Heart right ventricle (tissue), 16 donors: ENCODE measurements around the gene MAF. TPM values are rescaled to one million over a fixed set of nuclear protein-coding genes. Genes with fewer than 3 reads are reported as not detected.

Experiments
- ATAC-seq, 8 donors: fragments of 200-7000 bp; cut with Tn5 transposase; one replicate each; pipeline ENCODE4 v1.9.1; 2020; ENCODE audit warnings: mild to moderate bottlenecking in 8 of 8, moderate library complexity in 8 of 8, moderate number of reproducible peaks in 1 of 8
- DNase-seq, 2 donors: peaks; one replicate each; pipeline ENCODE4 v3.0.0-alpha.2; 2020
- H3K27ac ChIP-seq, 10 donors: fragments of 200-600 bp; sonication (generic) in 2 of 10; one replicate each; pipeline versions ENCODE4 v1.5.0 to v1.8.0; 2020 to 2022; ENCODE audit warnings: mild to moderate bottlenecking in 3 of 10
- H3K27me3 ChIP-seq, 7 donors: fragments of 200-600 bp; one replicate each; pipeline ENCODE4 v1.8.0; 2021 to 2022; ENCODE audit warnings: mild to moderate bottlenecking in 2 of 7
- H3K36me3 ChIP-seq, 9 donors: fragments of 200-600 bp; sonication (generic) in 1 of 9; one replicate each; pipeline versions ENCODE4 v1.5.0 to v1.8.0; 2020 to 2022; ENCODE audit warnings: mild to moderate bottlenecking in 2 of 9
- H3K4me1 ChIP-seq, 9 donors: fragments of 200-600 bp; sonication (generic) in 1 of 9; one replicate each; pipeline versions ENCODE4 v1.5.0 to v1.8.0; 2020 to 2022; ENCODE audit warnings: mild to moderate bottlenecking in 4 of 9
- H3K4me3 ChIP-seq, 10 donors: fragments of 200-600 bp; sonication (generic) in 2 of 10; one replicate each; pipeline versions ENCODE4 v1.5.0 to v1.8.0; 2020 to 2022; ENCODE audit warnings: mild to moderate bottlenecking in 7 of 10, moderate library complexity in 2 of 10
- H3K9me3 ChIP-seq, 11 donors: fragments of 200-600 bp in 10 of 11; sonication (generic) in 2 of 11; one replicate each; pipeline versions ENCODE4 v1.5.0 to v1.8.0; 2013 to 2022; ENCODE audit warnings: mild to moderate bottlenecking in 2 of 11, control low read depth in 1 of 11, moderate library complexity in 1 of 11
- CTCF ChIP-seq, 9 donors: fragments of 200-600 bp; sonication (generic) in 2 of 9; IDR thresholded peaks; one replicate each; pipeline versions ENCODE4 v1.5.0 to v1.8.0; 2021 to 2022; ENCODE audit warnings: antibody characterized with exemption in 9 of 9, mild to moderate bottlenecking in 5 of 9, moderate library complexity in 1 of 9
- WGBS, 2 donors: extraction: QIAGEN DNeasy Blood & Tissue Kit; methylation state at CpG; one replicate each; pipeline ENCODE4 v1.1.7; 2013; ENCODE audit warnings: inconsistent platforms in 1 of 2; 5-methylcytosine and 5-hydroxymethylcytosine counted together
- intact Hi-C, 10 donors: fragments of 100-400 bp; cut with DNase I; formaldehyde crosslinking; loops; one replicate each; pipeline versions ENCODE4 v1.11.1 to v1.14.2; 2022
- polyA plus RNA-seq, 2 donors: library from polyadenylated mRNA; stranded (reverse); fragments of 200-250 nt; gene quantifications; one replicate each; pipeline ENCODE4 v1.2.3, GENCODE V29; 2013
- total RNA-seq, 10 donors: library from RNA; stranded (reverse); fragmentation: NEBNext Ultra II Directional in 3 of 10; extraction: Animal tissue kit (Norgen Biotek cat#: 25700) in 3 of 10; gene quantifications; one replicate each; pipeline versions ENCODE4 v1.2.1 to v1.2.4, GENCODE V29; 2021 to 2023
- donor health status: Arrhythmogenic right ventricular cardiomyopathy.
- donor health status: ischemic (EF 13 %, LVEDD 7.1; RV severe dilation, severe dysfunction).
- donor health status: healthy with polysubstance abuse.
- donor health status: DM: no; HTN: yes; CAD: no.
- donor health status: DM: no; HTN: no; CAD: no.
- donor health status: ischemic (EF 25% LVEDD 6.9; RV normal size, moderate dysfunction).
- donor health status: ischemic (EF 25% LVEDD 5.7; RV mildly dilated, moderate dysfunction).
- donor health status: healthy.
- donor health status: DM: yes; HTN: yes; CAD: no.
- donor health status: Ischemic cardiomyopathy.
- donor health status: ischemic (EF 35%, LVEDD 5.7; RV mildly dilated, moderate dysfunction).
- donor health status: nonischemic (EF 11% LVEDD 7.7; RV severe dilation, severe dysfunction).
- donor health status: DM: yes; HTN: yes; CAD: no.
- donor health status: PGD.
- donor health status: ischemic (EF 29% LVEDD 5.4; RV normal size, mild dysfunction).
- donor health status: nonischemic (EF 23%, LVEDD 6.1; RV moderate dilation, normal function).

Gene MAF
- total and polyA plus RNA-seq, 12 donors, result 2.8 to 40.3 (median 7.7) TPM

GRCh38 chr16:79598063-79598347 lies 2.5 kb downstream of the MAF start:
- 52 to 58% methylated on average over 3 of the region's 3 CpGs for WGBS, 2 donors
- Histone ChIP-seq H3K9me3 (no peaks in the 10 kb centered on the region), H3K4me3 (peak overlapping the region; percentile 26 to 69 (median 64)), H3K4me1 (peaks cover 0 to 46% (median 10%) of the 10 kb centered on the region in 9 donors), H3K36me3 (peaks cover 0 to 15% (median 0%) of the 10 kb centered on the region in 9 donors), H3K27me3 (peaks cover 0 to 5% (median 0%) of the 10 kb centered on the region in 7 donors), H3K27ac (peak overlapping the region in 9 of 10 donors; percentile 36 to 89 (median 66))
- ATAC-seq (no peak), DNase-seq (no peak)
- no peak for TF ChIP-seq CTCF (IDR thresholded peaks at IDR 0.05)
- intact Hi-C loops, result loop anchor here in 3 of 10 donors (10.0 kb wide), 4 partner anchors 143 to 1473 kb away; no protein-coding TSS in a partner anchor

GRCh38 chr16:79597277-79598062 lies 3.1 kb downstream of the MAF start:
- Histone ChIP-seq H3K4me3 (peak overlapping the region; percentile 26 to 69 (median 64)), H3K9me3 (no peaks in the 10 kb centered on the region), H3K4me1 (peaks cover 0 to 46% (median 10%) of the 10 kb centered on the region in 9 donors), H3K27ac (peak overlapping the region in 9 of 10 donors; percentile 33 to 89 (median 55)), H3K27me3 (peaks cover 0 to 5% (median 0%) of the 10 kb centered on the region in 7 donors), H3K36me3 (peaks cover 0 to 15% (median 0%) of the 10 kb centered on the region in 9 donors)
- WGBS, 2 donors, result 62 to 69% methylated on average over 5 of the region's 5 CpGs
- DNase-seq (no peak), ATAC-seq (no peak)
- intact Hi-C loops, result loop anchor here in 3 of 10 donors (10.0 kb wide), 4 partner anchors 143 to 1473 kb away; no protein-coding TSS in a partner anchor
- TF ChIP-seq CTCF (IDR thresholded peaks at IDR 0.05), result no peak

GRCh38 chr16:79595931-79596450 lies 4.5 kb downstream of the MAF start:
- ATAC-seq, result no peak
- peaks cover 0 to 47% (median 6%) of the 10 kb centered on the region in 9 donors for H3K4me1 ChIP-seq
- intact Hi-C loops, result loop anchor here in 3 of 10 donors (10.0 kb wide), 4 partner anchors 141 to 1471 kb away; no protein-coding TSS in a partner anchor
- DNase-seq, result no peak
- H3K9me3 ChIP-seq, result no peaks in the 10 kb centered on the region
- WGBS, 2 donors, result 74 to 76% methylated on average over 7 of the region's 7 CpGs
- peak overlapping the region in 9 of 10 donors; percentile 27 to 89 (median 61) for H3K27ac ChIP-seq
- no peak for TF ChIP-seq CTCF (IDR thresholded peaks at IDR 0.05)
- H3K36me3 ChIP-seq, result peaks cover 0 to 15% (median 0%) of the 10 kb centered on the region in 9 donors
- peaks cover 0 to 5% (median 0%) of the 10 kb centered on the region in 7 donors for H3K27me3 ChIP-seq
- peak overlapping the region; percentile 12 to 69 (median 64) for H3K4me3 ChIP-seq

GRCh38 chr16:79595231-79595641 lies 5.3 kb downstream of the MAF start:
- 47 to 57% methylated on average over 5 of the region's 5 CpGs for WGBS, 2 donors
- TF ChIP-seq CTCF (IDR thresholded peaks at IDR 0.05), result no peak
- no peak for ATAC-seq

More at GRCh38 chr16:79595231-79595641, 5.3 kb downstream of the MAF start:
- Histone ChIP-seq H3K27me3 (peaks cover 0 to 5% (median 0%) of the 10 kb centered on the region in 7 donors), H3K9me3 (no peaks in the 10 kb centered on the region), H3K4me3 (peak overlapping the region in 8 of 10 donors; percentile 6 to 69 (median 67)), H3K4me1 (peaks cover 0 to 52% (median 5%) of the 10 kb centered on the region in 9 donors), H3K36me3 (peaks cover 0 to 15% (median 0%) of the 10 kb centered on the region in 9 donors), H3K27ac (peak overlapping the region; percentile 1 to 89 (median 58))
- intact Hi-C loops, result loop anchor here in 3 of 10 donors (10.0 kb wide), 4 partner anchors 140 to 1470 kb away; no protein-coding TSS in a partner anchor
- no peak for DNase-seq
